GM19025 (cell line): ENCODE results near the gene PODXL2.
A peak's percentile ranks its signal among the peaks of the same experiment; 100 is the strongest.
"Not testable (repeated sequence)": the region's sequence is repeated elsewhere in the genome, so short reads cannot be mapped to it uniquely, and the experiment has no call there.

ENCODE experiments used
- ATAC-seq: cut with Tn5 transposase; IDR thresholded peaks from one replicate; pipeline ENCODE4 v1.9.1; 2021; ENCODE audit warnings: mild to moderate bottlenecking, low read depth, moderate library complexity; ENCODE audit not compliant: unreplicated experiment

PODXL2 gene

GRCh38 chr3:127672429-127673190, 43.6 kb downstream of the PODXL2 start, which contains the start of gene ABTB1:
Gene ABTB1, plus strand, starts transcription at chr3:127672952. Its CDS starts 74 bp downstream, at chr3:127673026.
- peak; percentile 76 for ATAC-seq

- ATAC-seq, result peak; percentile 28
Observed at GRCh38 chr3:127673191-127674100, 44.5 kb downstream of the PODXL2 start.

- ATAC-seq, result no peak
Observed at GRCh38 chr3:127674101-127674721, 45.2 kb downstream of the PODXL2 start.

- ATAC-seq, result no peak
Observed at GRCh38 chr3:127674790-127675189, 45.8 kb downstream of the PODXL2 start.

GRCh38 chr3:127675651-127676391, 46.8 kb downstream of the PODXL2 start:
- no peak for ATAC-seq

GRCh38 chr3:127676456-127676855, 47.5 kb downstream of the PODXL2 start:
- no peak for ATAC-seq

- no peak for ATAC-seq
Observed at GRCh38 chr3:127676921-127677351, 48.0 kb downstream of the PODXL2 start.

- no peak for ATAC-seq
Observed at GRCh38 chr3:127677541-127678314, 48.7 kb downstream of the PODXL2 start.

- no peak for ATAC-seq
Observed at GRCh38 chr3:127678315-127678599, 49.3 kb downstream of the PODXL2 start.

GRCh38 chr3:127678611-127679533, 49.9 kb downstream of the PODXL2 start:
- no peak for ATAC-seq

- no peak for ATAC-seq
Observed at GRCh38 chr3:127679534-127680145, 50.7 kb downstream of the PODXL2 start.

GRCh38 chr3:127680146-127680661, 51.2 kb downstream of the PODXL2 start:
- no peak for ATAC-seq

- no peak for ATAC-seq
Observed at GRCh38 chr3:127680798-127681221, 51.8 kb downstream of the PODXL2 start.

- ATAC-seq, result not testable (repeated sequence)
Observed at GRCh38 chr3:127682175-127682554, 53.2 kb downstream of the PODXL2 start.

- ATAC-seq, result no peak
Observed at GRCh38 chr3:127682561-127682960, 53.6 kb downstream of the PODXL2 start.

GRCh38 chr3:127684871-127685707, 56.1 kb downstream of the PODXL2 start:
- no peak for ATAC-seq
